Dedifferentiated amniotic fluid mesenchymal stem cell (primary cell): Measurements from ENCODE around the gene FAM234A.
"Not testable (repeated sequence)": the region's sequence is repeated elsewhere in the genome, so short reads cannot be mapped to it uniquely, and the experiment has no call there.

Source experiments
- DNase-seq: peaks from one replicate; pipeline ENCODE4 v3.0.0-alpha.2; 2016; ENCODE audit errors: extremely low spot score

FAM234A gene

DNA sequence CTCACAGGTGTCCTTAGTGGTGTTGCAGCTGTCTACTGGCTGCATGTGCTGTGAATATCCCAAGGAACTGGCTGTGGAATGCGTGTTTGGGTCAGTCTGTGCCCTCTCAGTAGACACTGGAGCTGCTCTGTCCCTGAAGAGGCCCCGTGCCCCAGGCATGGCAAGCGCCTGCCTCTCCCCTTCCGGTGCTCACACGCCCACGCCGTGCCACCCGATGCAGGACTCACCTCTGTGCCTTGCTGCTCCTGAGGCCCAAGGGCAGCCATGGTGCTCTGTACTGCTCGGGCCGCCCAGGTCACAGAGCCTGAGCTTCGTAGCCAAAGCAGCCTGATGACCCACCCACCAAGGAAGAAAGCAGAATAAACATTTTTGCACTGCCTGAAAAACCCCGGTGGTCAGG, 31.1 kb downstream of the FAM234A start:
- DNase-seq, result no peak

DNA sequence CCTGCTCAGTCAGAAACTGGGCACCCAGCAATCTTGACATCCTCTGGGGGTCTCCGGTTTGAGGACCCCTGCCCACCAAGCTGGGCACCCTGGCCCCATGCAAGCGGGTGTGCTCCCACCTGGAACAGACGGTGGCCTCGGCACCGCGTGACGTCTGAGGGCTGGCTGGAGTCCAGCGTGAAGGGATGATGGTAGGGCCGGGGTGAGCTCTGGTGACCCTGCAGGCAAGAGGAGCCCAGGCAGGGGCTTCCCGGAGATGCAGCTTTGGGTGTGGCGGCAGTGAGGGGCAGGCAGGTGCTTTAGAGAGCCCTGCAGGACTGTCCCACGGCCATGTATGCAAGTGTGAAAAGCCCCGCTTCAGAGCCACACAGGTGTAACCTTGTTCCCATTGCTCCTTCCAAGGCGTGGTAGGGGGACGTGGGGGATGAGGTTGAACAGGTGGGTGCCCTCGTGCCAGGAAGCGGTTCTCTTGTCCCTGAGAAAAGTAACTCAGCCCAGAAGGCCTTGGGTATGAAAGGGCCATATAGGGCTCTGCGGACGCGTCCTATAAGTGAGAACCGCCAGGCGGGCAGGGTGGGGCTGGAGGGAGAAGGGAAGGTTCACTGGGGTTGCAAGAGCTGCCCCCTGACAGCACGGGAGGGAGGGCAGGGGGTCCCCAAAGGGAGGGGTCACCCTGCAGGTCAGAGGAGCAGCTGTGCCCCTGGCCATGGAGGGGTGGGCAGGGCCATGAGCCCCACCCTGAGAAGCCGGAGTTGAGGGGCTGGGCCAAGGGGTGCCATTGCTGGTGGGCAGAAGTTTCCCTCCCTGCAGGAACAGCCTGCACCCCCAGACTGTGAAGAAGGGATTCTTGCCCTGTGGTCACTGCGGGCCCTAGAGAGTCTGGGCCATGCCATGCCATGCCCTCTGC, 31.9 kb downstream of the FAM234A start:
- DNase-seq, result no peak

DNA sequence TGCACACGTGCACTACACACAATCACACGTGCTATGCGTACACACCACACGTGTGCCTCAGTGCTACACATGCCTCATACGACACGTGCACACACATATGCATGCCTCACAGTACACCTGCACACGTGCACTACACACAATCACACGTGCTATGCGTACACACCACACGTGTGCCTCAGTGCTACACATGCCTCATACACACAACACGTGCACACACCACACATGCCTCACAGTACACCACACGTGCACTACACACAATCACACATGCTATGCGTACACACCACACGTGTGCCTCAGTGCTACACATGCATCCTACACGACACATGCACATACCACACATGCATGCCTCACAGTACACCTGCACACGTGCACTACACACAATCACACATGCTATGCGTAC, 32.9 kb downstream of the FAM234A start:
- DNase-seq, result not testable (repeated sequence)

DNA sequence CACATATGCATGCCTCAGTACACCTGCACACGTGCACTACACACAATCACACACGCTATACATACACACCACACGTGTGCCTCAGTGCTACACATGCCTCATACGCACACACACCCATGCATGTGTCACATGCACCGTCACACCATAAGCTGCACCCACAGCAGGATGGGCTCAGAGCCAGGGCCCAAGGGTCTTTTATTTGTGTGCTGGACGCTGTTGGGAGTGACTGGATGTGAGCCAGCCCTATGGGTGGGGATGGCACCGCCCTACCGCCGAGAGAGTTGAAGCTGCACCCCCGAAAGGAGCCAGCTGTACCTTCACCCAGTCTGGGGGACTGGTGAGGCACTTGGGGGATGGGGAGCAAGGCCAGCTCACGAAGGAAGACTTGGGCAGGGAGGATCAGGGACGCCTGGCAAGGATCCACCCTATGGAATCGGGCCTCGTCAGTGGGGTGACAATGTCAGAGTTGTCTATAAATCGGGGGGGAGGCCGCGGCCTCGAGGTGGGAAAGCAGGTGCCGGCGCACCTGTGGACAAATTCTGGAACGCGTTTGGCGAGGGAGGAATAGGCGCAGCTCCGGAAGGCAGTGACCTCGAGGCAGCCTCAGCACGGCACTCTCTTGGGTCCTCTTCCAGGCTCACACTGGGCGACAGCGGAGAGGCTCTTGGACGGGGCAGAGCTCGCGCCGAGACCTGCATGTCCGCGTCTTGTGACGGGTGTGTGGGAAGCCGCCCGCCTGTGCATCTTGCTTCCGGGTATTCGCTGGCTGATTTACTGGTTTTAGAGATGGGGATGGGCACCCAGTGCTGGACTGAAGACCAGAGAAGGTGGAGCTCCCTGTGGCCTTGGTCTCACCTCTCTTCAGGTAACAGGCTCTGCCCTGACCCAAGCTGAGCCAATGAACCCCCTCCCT, 33.8 kb downstream of the FAM234A start:
- DNase-seq, result no peak

DNA sequence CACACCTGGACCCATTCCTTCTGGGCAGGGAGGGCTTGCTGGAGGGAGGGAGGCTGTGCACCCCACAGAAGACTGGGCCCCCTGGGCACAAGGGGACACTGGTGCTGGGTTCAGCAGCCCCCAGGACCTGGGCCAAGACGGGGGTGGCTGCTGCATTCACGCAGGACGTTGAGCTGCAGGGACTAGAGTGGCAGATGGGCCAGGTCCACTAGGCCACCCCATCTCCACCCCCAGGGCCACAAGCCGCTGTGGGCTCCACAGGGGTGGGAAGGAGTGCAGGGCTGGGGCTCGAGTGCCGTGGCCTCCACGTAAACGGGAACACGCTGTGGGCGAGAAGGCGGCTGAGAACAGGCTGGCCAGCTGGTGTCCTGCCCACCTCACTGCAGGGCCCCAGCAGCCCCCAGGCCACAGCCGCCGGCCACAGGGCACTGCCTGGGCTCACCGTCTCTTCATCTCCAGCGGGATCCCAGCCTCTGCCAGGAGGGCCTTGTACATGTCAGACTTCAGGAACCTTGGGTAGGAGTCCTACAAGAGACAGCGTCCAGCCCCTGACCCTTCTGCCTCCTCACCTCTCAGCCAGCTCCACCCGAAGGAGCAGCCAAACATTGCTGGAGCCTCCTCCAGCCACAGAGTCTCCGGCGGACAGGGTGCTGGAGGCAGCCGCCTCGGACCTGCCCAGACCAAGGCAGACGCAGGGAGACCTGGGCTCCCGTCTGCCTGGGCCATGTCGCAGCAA, 34.6 kb downstream of the FAM234A start:
- DNase-seq, result no peak

DNA sequence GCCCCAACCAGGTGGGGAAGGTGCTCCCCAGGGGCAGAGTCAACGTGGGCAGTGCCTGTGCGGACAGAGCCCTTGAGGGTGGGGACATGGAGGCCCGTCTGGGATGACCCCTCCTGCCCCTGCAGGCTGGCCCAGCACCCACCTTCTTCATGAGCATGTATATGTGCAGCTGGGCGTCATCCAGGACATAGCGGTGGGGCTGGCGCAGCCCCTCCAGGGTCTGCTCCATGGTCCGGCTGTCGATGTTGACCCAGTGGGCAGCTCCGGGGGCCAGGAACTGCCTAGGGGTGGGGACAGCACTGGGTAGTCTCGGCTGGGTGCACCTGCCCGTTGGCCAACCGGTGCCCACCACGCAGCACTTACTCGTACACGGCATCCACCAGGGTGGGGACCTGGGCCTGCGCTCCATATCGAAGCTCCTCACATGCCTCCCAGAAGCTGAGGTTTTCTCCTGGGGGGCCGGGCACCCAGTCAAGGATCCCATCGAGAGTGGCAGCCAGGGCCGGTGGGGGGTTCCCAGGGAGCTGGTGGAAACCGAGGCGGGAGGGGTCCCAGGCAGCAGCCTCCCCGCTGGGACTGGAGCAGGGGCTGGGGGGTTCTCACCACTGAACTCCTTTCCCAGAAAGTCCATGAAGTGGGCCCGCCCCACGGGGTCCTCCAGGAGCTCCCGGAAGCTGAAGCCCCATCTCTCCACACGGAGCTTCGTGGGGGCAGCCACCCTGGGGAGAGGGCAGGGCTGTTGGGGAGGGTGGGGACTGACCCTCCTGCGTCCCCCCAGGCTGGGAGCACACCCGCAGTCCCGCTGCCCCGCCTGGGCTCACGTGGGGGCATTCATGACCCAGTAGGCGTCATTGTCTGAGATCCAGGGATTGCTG, 36.0 kb downstream of the FAM234A start:
- DNase-seq, result no peak

DNA sequence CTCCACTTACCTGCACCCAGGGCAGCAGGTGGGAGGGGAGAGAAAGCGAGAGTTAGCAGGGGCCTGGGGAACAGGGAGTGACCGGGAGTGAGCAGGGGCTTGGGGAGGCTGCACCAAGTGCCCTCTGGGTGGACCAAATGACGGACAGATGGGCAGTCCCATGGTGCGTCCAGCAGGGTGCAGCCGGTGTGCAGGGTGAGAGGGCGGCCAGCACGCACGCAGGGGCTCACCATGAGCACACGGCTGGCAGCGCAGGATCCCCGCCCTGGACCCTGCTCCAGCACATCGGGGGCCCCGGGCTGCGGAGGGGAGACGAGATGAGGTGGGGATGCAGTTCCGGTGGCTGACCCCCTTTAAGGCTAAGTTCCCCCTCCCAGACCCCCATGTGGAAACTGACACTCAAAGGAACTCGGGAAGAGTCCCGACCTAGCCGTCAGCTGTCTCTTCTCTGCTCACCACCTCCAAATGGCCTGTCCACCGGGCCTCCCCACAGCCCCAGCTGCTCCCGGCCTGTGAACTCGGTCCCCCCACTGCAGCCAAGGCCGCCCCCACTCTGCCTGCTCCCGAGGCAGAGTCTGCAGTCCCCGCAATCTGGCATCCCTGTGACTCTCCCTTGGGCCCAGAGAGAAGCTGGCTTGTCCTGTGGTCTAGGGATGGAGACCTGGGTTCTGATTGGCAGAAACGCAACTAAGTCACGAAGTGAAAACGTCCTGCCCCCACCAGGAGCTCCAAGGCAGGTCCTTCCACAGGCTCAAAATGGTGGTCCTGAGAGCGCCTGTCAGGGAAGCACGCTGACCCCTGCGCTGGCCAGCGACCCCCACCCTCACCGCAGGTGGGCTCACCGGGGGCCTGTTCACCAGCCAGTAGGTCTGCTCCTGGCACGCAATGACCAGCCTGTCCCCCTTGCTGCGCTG, 38.3 kb downstream of the FAM234A start:
- DNase-seq, result no peak

DNA sequence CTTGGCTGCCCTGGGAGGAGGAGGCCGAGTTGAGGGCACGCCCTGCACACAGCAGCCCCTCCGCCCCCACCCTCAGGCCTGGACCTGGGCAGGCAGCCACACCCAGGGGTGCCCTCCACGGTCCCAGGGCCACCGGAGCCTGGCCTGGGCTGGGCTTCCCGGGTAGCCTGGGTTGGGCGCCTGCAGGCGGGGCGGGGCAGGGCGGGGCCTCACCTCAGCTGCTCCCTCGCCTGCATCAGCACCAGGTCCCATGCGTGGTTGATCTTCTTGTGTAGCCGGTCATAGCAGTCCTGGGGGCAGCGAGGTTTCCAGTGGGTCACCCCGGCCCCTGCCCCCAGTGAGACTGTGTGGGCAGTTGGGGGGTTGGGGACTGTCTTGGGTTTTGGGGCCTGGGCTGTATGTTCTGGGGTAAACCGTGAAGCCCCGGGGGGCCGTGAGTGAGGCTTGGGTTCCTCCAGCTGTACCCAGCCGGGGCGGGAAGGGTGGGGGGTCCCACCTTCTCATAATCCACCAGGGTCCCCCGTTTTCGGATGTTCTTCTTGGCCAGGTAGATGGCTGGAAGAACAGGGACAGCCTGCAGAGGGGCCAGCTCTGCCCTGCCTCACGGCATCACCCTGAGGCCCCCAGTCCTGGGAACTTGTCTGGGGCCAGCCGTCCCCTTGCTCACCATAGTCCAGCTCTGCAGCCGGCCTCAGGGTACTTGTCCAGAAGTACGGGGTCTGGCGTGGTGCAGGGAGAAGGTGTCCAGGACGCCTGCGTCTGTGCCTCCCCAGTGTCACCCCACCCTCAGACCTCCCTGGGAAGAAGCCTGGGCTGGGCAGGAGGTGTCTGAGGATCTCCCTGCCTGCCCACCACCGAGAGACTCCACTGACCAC, 39.2 kb downstream of the FAM234A start:
- DNase-seq, result no peak

DNA sequence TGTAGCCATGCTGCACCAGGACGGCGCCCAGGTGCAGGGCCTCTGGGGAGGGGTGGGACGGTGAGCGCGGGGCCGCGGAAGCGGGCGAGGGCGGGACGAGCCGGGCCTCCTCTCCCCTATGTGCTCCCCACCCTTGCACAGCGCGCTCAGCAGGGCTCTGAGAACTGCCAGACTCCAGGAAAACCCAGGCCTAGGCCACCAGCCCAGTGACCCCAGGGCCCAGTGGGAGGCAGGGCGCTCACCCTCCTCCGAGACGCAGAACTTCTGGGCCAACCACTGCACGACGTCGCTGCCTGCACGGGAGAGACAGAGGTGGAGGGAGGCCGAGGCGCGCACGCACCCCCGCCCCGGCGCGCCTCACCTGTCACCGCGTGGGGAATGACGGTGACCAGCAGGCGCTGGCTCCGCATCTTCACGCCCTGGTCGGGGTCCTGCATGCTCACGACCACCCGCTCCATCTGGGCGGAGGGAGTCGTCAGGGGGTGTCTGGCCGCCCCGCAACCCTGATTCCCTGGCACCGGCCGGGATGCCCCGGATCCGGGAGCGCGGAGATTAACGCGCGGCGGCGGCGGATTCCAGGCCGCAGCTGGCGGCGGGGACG, 40.5 kb downstream of the FAM234A start:
- no peak for DNase-seq

DNA sequence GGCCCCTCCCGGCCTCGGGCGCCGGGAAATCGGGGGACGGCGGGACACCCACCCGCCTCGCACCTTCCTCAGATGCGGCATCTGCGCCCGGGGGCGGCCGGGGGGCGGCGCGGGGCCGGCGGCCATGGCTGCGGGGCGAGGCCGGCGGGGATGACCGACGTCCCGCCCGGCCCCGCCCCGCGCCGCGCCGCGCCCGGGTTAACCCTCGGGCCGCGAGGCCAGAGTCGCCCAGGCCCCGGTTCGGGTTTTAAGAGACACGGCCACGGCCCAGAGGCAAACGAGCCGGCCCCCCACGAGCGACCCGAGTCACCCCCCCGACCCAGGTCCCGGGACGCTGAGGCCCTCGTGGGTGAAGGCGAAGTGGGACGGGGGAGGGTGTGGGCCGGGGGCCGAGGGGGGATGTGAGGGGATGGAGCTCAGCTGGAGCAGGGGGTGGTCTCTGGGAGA, 41.2 kb downstream of the FAM234A start, which contains the start of gene RGS11:
Gene RGS11 (minus strand): TSS at position 159 of the 447 bp plus-strand sequence. CDS start 33 bp downstream, at position 126.
- no peak for DNase-seq

DNA sequence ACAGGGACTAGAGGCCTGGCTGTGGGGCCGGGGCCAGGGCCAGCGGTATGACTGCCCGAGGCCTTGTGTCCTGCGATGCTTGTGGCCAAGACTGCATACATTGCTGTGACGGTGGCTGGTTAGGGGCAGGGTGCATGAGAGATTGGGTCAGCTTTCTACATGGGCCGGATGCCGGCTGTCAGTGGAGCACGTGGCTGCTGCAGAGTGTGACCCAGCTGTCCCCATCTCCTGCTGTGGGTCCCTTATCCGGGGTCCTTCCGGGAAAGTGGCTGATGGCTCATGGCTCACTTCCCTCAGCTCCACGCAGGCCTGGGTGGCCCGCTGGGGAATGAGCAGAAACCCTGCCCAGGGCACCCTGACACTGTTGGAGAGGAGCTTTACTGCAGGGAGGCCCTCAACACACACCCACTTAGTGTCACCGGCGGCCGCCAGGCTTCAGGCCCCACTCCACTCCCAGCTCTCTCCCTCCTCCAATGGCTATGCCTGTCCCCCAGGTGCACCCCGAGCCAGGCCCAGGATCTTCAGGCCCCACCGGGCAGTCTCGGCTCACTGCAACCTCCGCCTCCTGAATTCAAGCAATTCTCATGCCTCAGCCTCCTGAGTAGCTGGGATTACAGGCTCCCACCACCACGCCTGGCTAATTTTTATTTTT, 41.9 kb downstream of the FAM234A start:
- no peak for DNase-seq

DNA sequence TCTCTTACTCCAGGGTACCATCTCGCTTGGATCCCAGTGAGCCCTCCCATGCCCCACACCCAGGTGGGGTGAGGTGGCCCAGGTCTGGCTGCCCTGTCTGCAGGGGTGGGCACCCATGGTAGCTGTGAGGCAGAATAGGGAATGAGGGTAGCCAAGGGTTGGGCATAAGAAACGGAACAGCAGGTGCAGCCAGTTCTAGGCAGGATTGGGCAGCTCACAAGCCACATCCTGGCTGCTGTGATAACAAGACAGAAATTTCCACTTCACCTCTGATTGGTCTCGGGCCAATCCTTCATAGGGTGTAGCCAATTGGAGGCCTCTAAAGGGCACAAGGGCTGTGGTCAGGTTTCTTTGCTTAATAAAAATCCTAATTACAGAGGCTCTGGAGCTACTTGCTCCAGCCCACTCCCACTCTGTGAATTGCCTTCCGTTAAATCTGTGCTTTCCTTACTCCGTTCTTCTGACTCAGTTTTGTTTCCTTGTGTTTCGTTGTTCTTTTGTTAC, 44.3 kb downstream of the FAM234A start:
- DNase-seq, result no peak

DNA sequence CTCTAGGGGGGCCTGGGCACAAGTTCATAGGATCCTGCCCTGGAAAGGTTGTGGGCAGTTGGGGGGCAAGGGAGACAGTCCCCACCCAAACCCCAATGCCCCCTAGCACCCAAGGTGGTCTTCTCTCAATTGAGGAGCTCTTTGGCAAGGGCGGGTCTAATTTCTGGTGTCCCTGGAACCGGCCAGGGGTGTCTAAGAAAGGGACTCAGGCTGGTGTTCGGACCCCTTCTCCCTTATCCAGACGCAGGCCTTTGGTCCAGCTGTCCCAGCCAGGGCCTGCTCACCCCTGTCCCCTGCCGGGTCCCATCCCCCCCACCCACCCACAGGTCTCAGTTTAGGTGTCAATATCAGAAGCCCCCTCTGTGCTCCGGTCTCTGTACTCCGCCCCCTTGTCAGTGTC, 44.9 kb downstream of the FAM234A start:
- no peak for DNase-seq

DNA sequence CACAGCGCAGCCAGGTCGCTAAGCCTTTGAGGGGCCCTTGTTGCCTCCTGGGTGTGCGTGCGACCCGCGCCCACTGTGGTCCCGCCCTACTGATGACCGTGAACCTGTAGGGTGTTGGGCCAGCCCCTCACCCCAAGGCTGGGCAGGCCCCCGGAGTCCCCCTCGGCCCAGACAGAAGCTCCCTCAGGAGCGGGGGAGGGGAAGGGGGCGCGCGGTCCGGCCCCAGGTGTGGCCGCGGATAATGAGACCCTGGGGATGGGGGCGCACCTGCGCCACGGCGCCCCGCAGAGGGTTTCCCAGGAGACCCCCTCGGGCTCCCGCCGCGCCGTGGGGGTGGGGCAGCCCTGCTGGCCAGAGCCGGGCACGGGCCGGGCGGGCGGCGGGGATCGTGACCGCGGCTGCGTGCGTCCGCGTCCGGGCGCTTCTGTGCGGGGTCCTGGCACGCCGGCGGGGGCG, 45.4 kb downstream of the FAM234A start:
- DNase-seq, result no peak

DNA sequence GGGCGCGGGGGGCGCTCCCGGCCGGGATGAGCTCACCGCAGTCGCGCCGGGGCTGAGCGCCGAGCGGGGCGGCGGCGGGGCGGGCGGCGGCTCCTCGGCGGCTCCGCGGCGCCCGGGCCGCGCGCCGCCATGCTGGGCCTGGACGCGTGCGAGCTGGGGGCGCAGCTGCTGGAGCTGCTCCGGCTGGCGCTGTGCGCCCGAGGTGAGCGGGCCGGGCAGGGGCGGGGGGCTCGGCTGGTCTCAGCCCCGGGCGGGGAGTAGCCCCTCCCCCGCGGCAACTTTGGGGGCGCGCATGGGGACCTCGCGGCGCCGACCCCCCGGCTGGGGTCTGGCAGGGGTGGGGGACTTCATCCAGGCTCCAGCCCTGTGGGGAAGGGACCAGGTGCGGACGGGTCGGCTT, 45.9 kb downstream of the FAM234A start, which contains the start of gene ARHGDIG:
Gene ARHGDIG (plus strand): TSS at position 40 of the 400 bp plus-strand sequence. CDS start 90 bp downstream, at position 130.
- DNase-seq, result no peak

DNA sequence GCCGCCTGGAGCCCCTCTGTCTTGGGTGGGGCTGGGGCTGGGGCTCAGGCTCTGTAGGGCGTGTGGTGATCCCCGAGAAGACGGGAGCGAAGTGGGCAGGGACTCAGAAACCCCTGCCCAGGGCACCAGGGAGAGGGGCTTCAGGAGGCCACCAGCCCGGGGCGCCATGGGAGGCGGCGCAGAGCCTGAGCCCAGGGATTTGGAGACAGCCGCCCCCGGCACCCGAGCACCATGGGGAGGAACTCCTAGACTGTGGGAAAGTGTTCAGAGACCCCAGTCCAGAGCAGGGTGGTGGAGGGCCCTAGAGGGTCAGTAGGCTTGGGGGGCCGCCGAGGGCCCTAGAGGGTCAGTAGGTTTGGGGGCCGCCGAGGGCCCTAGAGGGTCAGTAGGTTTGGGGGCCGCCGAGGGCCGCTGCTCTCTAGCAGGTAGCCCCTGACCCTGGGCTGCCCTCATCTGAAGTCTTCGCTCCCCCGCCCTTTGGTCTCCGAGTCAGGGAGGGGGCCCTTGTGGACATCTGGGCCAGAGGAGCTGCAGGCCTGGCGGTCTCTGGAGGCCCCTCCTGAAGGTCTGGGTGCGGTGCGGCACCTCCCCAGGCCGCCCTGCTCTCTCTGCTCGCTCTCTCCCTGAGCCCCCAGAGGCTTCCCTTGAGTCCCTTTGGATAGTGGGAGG, 46.5 kb downstream of the FAM234A start:
- DNase-seq, result no peak
